ENCODE data around the gene CNTN3. TPM values are rescaled to one million over a fixed set of nuclear protein-coding genes. Genes with fewer than 3 reads are reported as not detected.

The CNTN3 gene
- total and polyA plus RNA-seq, 2 of the 13 experiments (the other 11 are each of a cell fraction or from before 2014, with no cell fraction given): not detected

- TF ChIP-seq TMF1 (CRISPR knock-in tag; IDR thresholded peaks at IDR 0.05; ENCODE audit: low read depth) (no peak), ZNF512 (CRISPR knock-in tag; IDR thresholded peaks at IDR 0.05) (no peak), EED (CRISPR knock-in tag; IDR thresholded peaks at IDR 0.05) (no peak), STAT6 (CRISPR knock-in tag; IDR thresholded peaks at IDR 0.05; ENCODE audit: borderline replicate concordance) (no peak), CSRNP1 (CRISPR knock-in tag; IDR thresholded peaks at IDR 0.05) (no peak), ZSCAN29 (CRISPR knock-in tag; conservative IDR thresholded peaks at IDR 0.05) (no peak), MXD4 (CRISPR knock-in tag; IDR thresholded peaks at IDR 0.05) (no peak), ZNF18 (CRISPR knock-in tag; IDR thresholded peaks at IDR 0.05; ENCODE audit: insufficient replicate concordance) (no peak), PAXIP1 (CRISPR knock-in tag; conservative IDR thresholded peaks at IDR 0.05) (no peak), REST (IDR thresholded peaks at IDR 0.05; ENCODE audit: borderline replicate concordance in 1 of 2, low read depth in 1 of 2, low read length in 2 of 2) (no peak), PHF21A (CRISPR knock-in tag; IDR thresholded peaks at IDR 0.05) (no peak)
Observed at GRCh38 chr3:74614107-74614967, at the start of gene CNTN3 (continued).

Data from HepG2 (cell line).